ENCODE measurements around the gene RFX4. TPM values are rescaled to one million over a fixed set of nuclear protein-coding genes. Genes with fewer than 3 reads are reported as not detected.

The RFX4 gene
- total RNA-seq, 1 experiment from 2014 or later: not detected

GRCh38 chr12:106715582-106715981 is 132.8 kb downstream of the RFX4 start:
- ATAC-seq (no peak), DNase-seq (ENCODE audit: low read depth, low spot score) (no peak)
- no peaks in the 10 kb centered on the region for H3K36me3 ChIP-seq (ENCODE audit: control insufficient read depth, insufficient read depth, low read length)
- in situ Hi-C loops (cut with HindIII; ENCODE audit: low pct_unique_long_range_greater_than_20kb, low sequenced_read_pairs): no loop called here
- BruUV-seq (replicated peaks): no TSS peak
- no peak overlapping the region for H3K27ac ChIP-seq (ENCODE audit: low read length)
- POLR2A ChIA-PET: no interaction called here
- no peak for TF ChIP-seq CTCF (IDR thresholded peaks at IDR 0.05)
- TF ChIP-seq REST (IDR thresholded peaks at IDR 0.05; ENCODE audit: insufficient read depth in 1 of 2, low read depth in 2 of 2, low read length in 1 of 2): no peak
- no peak for TF ChIP-seq TCF7L2 (IDR thresholded peaks at IDR 0.05; ENCODE audit: low read depth, low read length)
- no peak for TF ChIP-seq SIN3A (IDR thresholded peaks at IDR 0.05; ENCODE audit: borderline replicate concordance, insufficient read depth, low read depth, low read length)
- no peak for TF ChIP-seq POLR2AphosphoS5 (IDR thresholded peaks at IDR 0.05; ENCODE audit: low read depth, low read length)
- no peaks in the 10 kb centered on the region for H3K4me1 ChIP-seq (ENCODE audit: control insufficient read depth, insufficient read depth, low read length)
- peaks cover 3% of the 10 kb centered on the region for H3K27me3 ChIP-seq (ENCODE audit: control insufficient read depth, insufficient read depth, low read length)
- intact Hi-C loops (cut with micrococcal nuclease; ENCODE audit: unreplicated experiment): no loop called here
- H3K9me3 ChIP-seq (ENCODE audit: control insufficient read depth, insufficient read depth, low read depth, low read length): no peaks in the 10 kb centered on the region
- no peak overlapping the region for H3K4me3 ChIP-seq (ENCODE audit: low read depth in 2 of 2, low read length in 2 of 2)
- CTCF ChIA-PET: no interaction called here

- no peak overlapping the region for H3K4me3 ChIP-seq (ENCODE audit: low read depth in 2 of 2, low read length in 2 of 2)
- H3K27me3 ChIP-seq (ENCODE audit: control insufficient read depth, insufficient read depth, low read length): peaks cover 2% of the 10 kb centered on the region; the same call in 1 of the 2 replicates
- ChIA-PET POLR2A (no interaction called here), CTCF (no interaction called here)
- BruUV-seq (replicated peaks): no TSS peak
- no peaks in the 10 kb centered on the region for H3K36me3 ChIP-seq (ENCODE audit: control insufficient read depth, insufficient read depth, low read length)
- TF ChIP-seq TCF7L2 (IDR thresholded peaks at IDR 0.05; ENCODE audit: low read depth, low read length) (no peak), POLR2AphosphoS5 (IDR thresholded peaks at IDR 0.05; ENCODE audit: low read depth, low read length) (no peak), SIN3A (IDR thresholded peaks at IDR 0.05; ENCODE audit: borderline replicate concordance, insufficient read depth, low read depth, low read length) (no peak), CTCF (IDR thresholded peaks at IDR 0.05) (no peak), REST (IDR thresholded peaks at IDR 0.05; ENCODE audit: insufficient read depth in 1 of 2, low read depth in 2 of 2, low read length in 1 of 2) (no peak)
- DNase-seq (ENCODE audit: low read depth, low spot score) (no peak), ATAC-seq (no peak)
- in situ Hi-C loops (cut with HindIII; ENCODE audit: low pct_unique_long_range_greater_than_20kb, low sequenced_read_pairs) (no loop called here), intact Hi-C loops (cut with micrococcal nuclease; ENCODE audit: unreplicated experiment) (no loop called here)
- H3K4me1 ChIP-seq (ENCODE audit: control insufficient read depth, insufficient read depth, low read length): no peaks in the 10 kb centered on the region
- H3K27ac ChIP-seq (ENCODE audit: low read length): no peak overlapping the region
- no peaks in the 10 kb centered on the region for H3K9me3 ChIP-seq (ENCODE audit: control insufficient read depth, insufficient read depth, low read depth, low read length)
Measured at GRCh38 chr12:106717673-106718072, 134.9 kb downstream of the RFX4 start.

Data from Panc1 (cell line).